HG03439 (cell line): ENCODE results near the gene ZNF700.
"Not testable (repeated sequence)": the region's sequence is repeated elsewhere in the genome, so short reads cannot be mapped to it uniquely, and the experiment has no call there.

Experiments
- ATAC-seq: cut with Tn5 transposase; IDR thresholded peaks from one replicate; pipeline ENCODE4 v1.9.1; 2021; ENCODE audit warnings: mild to moderate bottlenecking, moderate library complexity; ENCODE audit not compliant: unreplicated experiment

Gene ZNF700

GRCh38 chr19:11987405-11988281 is 62.7 kb downstream of the ZNF700 start:
- peak; percentile 62 for ATAC-seq

- no peak for ATAC-seq
Observed at GRCh38 chr19:11989112-11989456, 64.2 kb downstream of the ZNF700 start.

GRCh38 chr19:11991921-11992320 is 67.0 kb downstream of the ZNF700 start:
- ATAC-seq = not testable (repeated sequence)

- ATAC-seq = no peak
Observed at GRCh38 chr19:11995174-11995573, 70.3 kb downstream of the ZNF700 start.
